Activated naive CD4-positive, alpha-beta T cell treated with anti-CD3 and anti-CD28 coated beads, Interleukin-2, amount 50 U/mL, for 16 hours (primary cell): Measurements from ENCODE around the gene CNTROB.

Experiments
- DNase-seq: peaks from one replicate; pipeline ENCODE4 v3.0.0-alpha.2; 2020

CNTROB gene

DNA sequence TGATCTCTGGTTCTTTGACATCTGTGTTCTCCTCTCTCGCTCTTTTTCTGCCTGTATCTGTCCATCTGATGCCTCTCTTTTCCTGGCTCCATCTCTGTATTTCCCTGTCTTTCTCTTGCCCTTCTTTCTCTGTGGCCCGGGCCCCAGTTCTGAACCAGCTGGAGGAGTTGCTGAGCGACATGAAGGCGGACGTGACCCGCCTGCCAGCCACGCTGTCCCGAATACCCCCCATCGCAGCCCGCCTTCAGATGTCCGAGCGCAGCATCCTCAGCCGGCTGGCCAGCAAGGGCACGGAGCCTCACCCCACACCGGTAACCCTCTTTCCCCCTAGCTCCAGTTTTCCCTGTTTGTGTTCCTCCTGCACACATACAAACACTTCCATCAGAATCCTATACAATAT lies 21.7 kb upstream of the CNTROB start:
- DNase-seq = no peak

DNA sequence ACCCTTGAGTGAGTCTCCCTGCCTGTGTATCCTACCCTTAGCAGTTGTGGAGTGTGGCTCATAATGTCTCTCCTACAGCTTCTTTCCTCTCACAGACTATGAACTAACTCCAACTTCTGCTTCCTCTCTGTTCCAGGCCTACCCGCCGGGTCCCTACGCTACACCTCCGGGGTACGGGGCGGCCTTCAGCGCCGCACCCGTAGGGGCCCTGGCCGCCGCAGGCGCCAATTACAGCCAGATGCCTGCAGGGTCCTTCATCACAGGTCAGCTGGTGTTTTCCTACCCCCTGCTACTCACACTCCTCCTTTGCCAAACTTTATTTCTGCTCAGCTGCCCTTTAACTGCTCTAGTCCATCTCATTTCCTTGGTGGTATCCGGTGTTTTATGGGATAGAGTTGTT lies 21.3 kb upstream of the CNTROB start:
- no peak for DNase-seq

DNA sequence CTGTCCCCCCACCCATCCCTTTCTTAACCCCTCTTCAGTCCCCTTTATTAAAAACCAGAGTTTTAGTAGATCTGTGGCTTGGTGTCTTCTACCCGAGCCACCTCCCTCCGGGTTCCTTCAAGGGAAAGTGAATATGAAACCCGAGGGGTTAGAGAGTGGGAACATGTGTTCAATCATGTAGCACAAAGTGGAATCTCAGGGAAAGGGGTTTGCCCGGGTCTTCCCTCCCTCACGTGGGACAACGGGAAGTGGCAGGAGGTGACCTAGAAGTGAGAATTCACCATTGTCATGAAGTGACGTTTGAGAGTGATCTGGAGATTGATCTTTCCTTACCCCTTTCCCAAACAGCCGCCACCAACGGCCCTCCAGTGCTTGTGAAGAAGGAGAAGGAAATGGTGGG lies 20.9 kb upstream of the CNTROB start:
- no peak for DNase-seq

DNA sequence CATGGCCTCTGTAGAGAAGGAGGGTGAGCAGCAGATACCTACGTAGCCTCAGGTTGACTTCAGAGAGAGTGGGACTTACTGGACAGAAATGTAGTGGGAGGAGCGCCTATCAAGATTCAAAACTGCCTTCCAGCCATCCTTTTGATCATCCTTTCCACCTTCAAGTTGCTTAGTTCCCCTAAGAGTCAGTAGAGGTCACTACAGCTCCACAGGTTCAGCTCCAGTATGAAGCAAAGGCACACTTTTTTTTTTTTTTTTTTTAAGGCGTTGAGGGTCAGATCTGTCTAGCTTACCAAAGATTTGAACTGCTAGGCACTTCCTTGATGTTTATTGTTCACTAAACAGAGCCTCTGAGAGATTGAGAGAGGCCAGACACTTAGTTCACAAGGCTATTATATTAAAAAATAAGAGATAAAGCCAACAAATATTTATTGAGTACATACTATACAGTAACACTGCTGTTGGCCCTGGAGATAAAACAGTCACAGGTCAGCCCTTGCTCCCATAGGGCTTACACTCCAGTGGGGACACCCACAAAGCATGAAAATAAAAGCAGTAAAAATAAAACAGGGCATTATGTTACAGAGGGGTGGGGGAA lies 19.0 kb upstream of the CNTROB start:
- DNase-seq = peak; percentile 30

DNA sequence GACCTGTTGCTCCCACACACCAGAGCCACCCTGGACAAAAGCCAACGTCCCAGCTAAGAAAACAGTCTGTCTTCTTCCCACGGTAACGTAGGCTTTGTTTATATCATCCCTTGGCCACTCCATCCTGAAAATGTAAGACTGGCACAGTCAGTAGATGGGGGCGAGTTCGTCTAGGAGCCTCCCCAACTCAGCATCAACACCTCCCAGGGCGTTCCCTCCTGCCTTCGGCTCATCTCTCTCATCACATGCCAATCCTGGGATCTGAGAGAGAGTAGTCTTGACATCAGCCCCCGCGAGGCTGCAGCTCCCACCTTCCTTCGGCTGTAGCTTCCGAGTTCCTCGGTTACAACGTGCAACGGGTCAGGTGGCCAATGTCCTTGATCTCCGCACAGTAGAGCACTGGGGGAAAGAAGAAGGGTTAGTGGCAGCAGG lies 16.8 kb upstream of the CNTROB start:
- no peak for DNase-seq

DNA sequence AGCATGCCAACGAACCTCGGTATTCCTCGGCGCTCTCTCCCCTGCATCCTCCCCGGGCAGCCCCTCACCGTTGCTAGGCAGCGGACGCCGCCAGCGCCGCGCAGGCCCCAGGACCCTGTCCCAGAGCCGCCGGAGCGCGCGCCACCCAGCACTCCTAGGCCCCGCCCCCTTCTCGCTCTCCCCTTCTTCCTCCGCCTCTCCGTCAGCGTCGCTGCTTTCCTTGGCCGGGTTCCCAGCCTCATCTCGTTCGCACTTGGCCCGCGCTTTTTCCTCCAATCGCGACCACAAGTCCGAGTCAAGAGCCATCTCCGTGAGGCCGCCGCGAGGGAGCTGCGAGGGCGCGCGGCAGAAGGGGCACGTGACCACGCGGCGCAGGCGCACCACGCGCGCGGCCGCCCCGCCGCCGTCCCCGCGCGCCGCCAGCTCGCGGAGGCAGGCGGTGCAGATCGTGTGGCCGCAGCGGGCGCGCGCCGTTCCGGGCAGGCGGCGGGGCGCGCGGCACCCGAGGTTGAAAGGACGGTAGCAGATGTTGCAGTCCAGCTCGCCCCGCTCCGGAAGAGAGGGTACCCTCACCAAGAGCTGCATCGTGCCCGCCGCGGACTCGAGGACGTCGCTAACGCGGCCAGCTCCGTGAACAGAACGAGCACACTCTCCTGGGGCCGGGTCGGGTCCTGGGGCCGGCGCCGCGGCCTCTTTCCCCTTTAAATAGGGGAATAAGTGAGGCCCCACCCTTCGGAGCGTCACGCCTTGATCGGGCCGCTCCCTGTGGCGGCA lies 16.2 kb upstream of the CNTROB start, which contains the start of gene RNF227:
Gene RNF227 (minus strand): TSS at position 679 of the 774 bp plus-strand sequence. CDS start 94 bp downstream, at position 585.
- peak; percentile 85 for DNase-seq

DNA sequence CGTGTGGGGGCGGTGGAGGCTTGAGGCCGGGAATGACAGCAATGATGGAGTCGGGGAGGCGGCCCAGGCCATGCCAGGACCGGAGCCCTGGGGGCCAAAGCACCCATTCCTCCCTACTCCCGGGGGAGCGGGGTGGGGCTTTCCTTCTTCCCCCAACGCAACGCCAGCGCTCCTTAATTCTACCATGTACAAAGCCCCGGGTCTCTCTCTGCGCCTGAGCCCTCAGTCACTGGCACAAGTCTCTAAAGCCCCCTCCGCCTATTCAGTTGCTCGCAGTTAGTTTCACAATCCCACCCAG lies 15.7 kb upstream of the CNTROB start:
- no peak for DNase-seq

DNA sequence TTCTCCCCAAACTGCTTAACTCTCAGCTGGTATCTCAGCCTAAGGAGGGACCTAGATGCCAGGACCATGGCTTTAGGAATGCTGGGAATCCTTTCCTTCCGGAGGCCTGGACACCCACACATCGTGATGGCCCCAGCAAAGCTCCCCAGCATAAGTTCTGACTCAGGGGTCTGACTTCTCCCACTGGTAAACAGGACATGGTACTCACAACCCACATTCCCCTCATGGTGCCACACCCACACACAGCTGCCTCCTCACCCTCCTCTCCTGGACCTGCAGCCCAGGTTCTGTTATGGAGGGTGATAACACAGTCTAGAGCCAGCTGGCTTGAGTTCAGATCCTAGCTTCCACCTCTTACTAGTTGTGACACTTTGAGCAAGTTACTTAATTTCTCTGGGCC lies 15.2 kb upstream of the CNTROB start:
- DNase-seq = no peak

DNA sequence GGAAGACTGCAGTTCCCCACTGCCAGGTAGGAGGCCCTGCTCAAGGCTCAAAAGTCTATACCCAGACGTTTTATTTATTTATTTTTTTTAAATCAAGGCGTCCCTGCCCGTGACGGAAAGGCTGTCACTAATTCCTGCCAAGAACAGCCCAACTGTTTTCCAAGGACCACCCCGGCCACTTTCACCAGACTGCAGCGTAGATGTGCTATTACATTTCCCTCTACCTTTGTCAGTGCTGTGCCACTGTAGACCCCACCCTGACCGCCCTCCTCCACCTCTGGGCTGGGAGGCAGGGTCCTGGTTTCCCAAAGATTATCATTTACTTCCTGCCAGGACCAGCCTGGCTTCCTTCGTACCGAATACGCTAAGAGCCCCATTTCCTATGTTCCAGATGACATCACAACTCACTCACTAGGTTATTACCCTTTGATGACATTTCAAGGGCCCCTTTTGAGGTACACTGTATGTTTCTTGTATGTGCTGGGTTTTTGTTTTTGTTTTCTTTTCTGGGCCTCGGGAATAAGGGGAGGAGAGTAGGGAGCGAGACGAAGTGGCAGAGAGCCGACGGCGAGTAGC lies 9.6 kb upstream of the CNTROB start:
- no peak for DNase-seq

DNA sequence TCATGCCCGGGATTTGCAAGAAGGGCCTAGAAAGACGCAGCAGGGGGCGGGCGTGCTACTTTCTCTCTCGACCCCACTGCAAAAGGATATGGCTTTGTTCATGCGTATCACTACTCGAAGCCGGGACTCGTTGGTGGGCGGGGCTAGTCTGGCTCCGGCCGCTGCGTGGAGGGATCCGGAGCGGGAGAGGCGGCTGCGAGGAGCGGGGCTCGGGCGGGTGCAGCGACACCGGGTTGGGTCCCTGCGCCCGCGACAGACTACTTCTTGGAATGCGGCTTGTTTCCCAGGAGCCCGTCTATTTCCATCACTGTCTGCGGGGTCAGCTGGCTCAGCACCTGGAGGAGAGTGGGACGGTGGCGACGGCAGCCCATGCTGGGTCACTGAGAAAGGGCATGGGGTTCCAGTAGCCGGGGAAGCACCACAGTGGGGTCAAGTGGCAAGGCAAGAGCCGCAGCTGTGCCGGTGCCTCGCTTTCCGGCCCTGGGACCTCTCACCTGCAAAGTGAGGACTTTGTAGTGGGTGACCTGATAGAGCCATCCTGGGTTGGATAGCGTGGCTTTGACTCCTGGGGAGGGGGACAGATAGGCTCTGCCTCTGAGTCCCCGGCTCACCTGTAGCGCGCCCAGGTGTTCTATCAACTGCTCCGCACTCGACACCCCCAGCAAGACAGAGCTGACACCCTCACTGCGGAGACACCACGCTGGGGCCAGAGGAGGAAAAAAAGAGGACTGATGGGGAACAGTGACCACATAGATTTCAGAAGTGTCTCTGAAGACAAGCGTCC lies 9.0 kb upstream of the CNTROB start:
- DNase-seq = peak; percentile 87

DNA sequence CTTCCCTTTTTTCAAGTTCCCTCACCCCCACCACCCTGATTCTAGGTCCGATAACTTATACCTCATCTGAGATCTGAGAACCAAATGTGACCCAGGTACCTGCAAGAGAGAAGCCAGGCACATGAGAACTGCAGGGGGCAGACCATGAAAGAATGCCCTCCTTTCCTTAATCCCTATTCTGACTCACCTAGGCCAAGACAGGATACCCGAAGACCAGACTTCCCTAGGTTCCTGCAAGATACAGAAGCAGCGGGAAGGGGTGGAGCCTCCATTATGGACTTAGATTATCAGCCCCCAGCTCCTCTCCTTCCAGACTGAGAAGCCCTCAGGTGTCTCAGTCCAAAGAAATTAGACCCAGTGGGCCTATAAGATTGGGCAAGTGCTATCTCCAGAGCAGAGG lies 4.4 kb upstream of the CNTROB start:
- no peak for DNase-seq

DNA sequence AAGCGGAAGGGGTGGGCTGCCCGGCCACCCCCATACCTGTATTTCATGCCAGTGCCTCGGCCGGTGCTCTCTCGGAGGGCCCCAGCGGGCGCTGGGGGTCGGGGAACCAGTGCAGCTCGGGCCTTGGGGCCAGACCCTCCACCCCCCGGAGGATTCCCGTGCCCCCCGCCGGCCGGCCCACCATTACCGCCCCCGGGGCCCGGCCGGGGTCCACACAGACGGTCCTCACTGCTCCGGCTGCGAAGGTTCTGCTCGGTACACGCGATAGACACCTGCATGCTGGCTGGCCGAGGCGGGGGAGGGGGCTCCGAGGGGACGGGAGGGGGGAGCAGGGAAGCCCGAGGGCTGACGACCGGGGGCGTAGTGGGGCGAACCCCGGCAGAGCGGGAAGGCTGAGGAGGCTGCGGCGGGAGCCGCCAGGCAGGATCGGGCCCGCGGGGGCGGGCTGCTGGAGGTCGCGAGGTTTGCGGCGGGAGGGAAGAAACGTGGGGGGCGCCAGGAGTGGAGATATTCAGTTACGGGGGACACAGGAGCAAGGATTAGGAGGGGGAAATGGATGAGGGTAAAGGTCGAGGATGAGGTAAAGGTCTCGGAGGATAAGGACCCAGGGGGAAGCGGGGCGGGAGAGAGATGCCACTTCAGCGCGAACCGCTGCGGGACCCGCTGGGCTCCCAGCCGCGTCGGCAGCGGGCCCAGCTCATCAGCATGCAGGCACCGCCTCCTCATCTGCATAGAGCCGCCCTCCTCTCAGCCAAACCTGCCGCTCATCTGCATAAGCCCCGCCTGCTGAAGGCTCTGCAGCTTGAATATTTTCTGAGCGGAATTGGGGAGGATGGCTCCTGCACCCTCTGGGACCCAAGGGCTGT lies 2.6 kb upstream of the CNTROB start, which contains the start of gene KCNAB3:
Gene KCNAB3 (minus strand): TSS at position 699 of the 866 bp plus-strand sequence. CDS start 421 bp downstream, at position 278.
- peak; percentile 61 for DNase-seq

DNA sequence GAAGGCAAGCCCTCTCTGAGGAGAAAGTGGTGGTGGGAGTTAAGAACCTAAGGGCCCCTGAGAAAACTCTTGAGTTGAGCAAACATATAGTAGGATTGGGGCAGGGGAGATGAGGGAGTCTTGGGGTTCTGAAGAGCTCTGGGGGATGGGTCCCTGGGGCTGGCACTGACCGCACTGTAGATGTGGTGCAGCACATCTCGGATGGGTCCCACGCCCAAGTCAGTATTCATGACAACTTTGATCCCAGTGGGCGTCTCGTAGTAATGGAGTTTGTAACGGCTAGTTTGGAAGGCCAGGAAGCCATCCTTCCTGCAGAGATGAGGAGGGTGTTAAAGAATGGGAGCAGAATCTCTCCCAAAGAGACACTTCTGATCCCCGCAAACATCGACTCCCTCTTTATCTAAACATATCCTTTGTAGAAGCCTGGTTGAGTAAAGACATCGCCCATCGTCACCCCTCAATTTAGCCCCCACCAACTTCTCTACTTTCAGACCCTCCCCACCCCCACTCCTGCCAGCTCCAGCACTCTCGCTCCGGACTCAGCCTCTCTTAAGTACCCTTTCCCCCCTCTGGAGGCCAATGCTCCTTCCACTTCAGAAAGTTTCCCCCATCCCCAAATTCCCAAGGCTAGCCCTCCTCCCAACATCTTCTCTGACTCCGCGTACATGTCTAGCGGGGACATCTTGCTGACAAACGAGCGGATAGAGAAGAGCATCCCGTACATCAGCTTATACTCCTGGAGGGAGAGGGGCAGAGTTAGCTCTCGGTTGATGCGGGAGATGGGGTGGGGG lies 970 bp upstream of the CNTROB start:
- DNase-seq = no peak

DNA sequence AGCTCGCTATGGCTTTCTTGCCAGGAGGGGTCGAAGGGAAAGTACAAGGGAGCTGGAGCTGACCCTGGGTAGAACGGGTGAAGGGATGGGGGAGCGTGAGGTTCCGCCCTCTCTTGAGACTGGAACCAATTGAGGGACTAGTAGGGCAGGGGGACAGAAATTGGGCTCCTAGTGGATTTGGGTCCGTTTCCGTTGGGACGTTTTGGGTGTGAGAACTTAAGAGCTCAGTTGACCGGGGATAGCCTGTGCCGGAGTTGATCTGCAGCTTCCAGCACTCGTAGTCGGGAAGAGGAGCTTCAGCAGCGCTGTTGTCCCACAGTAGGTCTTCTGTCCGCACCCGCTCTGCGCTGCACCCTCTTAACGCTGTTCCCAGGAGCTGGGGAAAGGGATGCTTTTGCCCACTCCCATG lies 481 bp downstream of the CNTROB start:
- DNase-seq = no peak

DNA sequence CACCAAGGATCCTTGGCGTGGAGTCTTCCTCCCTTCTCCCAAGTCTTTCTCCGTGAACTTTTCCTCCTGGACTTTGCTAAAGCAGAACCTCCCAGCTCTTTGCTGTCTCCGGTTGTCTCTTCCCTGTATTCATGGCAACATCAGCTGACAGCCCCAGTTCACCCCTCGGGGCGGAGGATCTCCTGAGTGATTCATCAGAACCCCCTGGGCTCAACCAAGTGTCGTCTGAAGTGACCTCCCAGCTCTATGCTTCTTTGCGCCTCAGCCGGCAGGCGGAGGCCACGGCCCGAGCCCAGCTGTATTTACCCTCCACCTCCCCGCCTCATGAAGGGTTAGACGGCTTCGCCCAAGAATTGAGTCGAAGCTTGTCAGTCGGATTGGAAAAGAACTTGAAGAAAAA lies 943 bp downstream of the CNTROB start:
- peak; percentile 19 for DNase-seq

DNA sequence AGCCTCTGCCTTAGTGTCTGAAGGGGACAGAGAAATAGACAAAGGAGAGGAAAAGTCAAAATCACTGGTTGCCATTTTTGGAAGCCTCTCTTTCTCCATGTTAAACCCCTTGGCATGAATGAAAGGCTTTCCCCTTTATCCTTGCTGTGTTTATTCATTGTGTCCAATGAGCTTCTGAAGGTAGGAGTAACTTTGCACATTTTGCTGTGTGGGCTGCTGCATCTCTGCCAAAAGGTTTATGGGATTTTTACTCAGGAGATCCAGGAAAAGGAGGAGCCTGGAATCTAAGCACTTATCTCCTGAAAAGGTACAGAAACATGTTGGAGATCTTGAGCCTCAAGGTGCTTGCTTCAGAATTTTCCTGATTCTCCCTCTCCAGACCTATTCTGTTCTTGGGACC lies 3.9 kb downstream of the CNTROB start:
- no peak for DNase-seq

DNA sequence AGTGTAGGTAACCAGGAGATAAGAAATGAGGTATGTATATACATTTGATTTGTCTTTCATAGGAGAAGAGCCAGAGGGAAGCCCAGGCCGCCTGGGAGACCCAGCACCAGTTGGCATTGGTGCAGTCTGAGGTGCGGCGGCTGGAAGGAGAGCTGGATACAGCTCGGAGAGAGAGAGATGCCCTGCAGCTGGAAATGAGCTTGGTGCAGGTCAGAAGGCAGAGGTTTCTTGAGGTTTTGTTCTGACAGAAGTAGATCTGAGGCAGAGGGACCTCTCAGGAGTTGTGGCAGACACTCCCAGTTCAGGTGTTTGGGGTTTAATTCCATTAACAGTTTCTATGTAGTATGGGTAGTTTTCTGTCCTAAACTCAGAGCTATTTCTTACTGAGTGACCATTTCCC lies 8.0 kb downstream of the CNTROB start:
- no peak for DNase-seq

DNA sequence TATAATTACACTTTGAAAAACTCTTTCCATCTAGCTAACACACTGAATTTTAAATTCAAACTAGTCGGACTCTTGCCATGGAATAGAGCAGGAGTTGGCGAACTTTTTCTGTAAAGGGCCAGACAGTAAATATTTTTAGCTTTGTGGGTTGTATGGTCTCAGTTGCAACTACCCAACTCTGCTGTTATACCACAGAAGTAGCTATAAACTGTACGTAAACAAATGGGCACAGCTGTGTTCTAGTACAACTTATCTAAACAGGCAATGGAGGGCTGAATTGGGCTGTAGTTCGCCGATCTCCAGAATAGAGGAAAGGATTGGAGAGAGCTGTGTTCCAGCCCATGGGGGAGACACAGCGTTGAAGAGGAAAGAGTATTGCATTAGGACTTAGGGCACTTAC lies 8.7 kb downstream of the CNTROB start:
- DNase-seq = no peak

DNA sequence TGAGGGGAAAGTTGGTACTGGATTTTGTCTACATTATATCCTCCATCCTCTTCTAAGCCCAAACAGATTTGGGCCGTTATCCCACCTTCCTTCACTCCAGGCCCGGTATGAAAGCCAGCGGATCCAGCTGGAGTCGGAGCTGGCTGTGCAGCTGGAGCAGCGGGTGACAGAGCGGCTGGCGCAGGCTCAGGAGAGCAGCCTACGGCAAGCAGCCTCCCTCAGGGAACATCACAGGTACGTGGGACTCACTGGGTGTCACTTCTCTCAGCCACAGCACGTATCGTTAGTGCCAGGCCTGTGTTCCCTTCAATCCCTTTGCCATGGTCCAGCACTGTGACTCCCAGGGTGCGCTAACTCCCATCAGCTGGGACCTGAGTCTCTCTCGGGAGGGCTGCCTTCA lies 11.3 kb downstream of the CNTROB start:
- DNase-seq = no peak

DNA sequence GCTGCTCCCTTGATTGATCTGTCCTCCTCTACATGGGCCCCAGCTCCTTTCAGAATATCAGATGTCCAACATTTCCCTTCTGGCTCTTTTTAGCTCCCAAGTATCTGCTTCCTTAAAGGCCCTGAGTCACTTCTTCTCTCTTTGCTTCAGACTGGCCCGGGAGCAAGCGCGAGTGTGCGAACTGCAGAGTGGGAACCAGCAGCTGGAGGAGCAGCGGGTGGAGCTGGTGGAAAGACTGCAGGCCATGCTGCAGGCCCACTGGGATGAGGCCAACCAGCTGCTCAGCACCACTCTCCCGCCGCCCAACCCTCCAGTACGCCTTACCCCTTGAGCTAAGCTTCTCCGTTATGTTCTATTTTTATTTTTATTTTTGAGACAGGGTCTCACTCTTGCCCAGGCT lies 12.3 kb downstream of the CNTROB start:
- DNase-seq = no peak

DNA sequence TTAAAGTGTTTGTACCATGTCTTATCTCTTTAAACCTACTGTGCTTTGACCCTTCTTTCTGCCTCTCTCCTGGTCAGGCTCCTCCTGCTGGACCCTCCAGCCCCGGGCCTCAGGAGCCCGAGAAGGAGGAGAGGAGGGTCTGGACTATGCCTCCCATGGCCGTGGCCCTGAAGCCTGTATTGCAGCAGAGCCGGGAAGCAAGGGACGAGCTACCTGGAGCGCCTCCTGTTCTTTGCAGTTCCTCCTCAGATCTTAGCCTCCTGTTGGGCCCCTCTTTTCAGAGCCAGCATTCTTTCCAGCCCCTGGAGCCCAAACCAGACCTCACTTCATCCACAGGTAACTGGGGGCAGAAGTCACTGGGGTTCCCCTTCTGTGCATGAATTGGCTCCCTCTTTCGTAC lies 13.6 kb downstream of the CNTROB start:
- no peak for DNase-seq

DNA sequence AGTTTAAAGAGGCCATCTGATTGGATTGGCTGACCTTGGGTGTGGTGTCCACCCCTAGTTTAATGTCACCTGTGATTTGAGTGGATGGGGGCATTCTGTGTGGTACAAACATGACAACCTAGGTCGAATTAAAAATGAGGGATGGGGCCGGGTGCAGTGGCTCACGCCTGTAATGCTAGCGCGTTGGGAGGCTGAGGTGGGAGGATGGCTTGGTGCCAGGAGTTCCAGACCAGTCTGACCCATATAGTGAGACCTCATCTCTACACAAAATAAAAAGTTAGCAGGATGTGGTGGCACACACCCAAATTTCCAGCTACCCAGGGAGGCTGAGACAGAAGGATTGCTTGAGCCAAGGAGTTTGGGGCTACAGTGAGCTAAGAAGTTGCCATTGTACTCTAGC lies 14.4 kb downstream of the CNTROB start:
- no peak for DNase-seq
